Stimulated activated CD4-positive, alpha-beta T cell treated with anti-CD3 and anti-CD28 coated beads, TNF-alpha, amount 100 ng/mL, for 1 hour (primary cell): Measurements from ENCODE around the gene DDX47.
A peak's percentile ranks its signal among the peaks of the same experiment; 100 is the strongest.

Experiments
- DNase-seq, 3 donors: peaks; one replicate each; pipeline ENCODE4 v3.0.0-alpha.2; 2020; ENCODE audit warnings: low read depth in 3 of 3, low spot score in 1 of 3

The DDX47 gene

DNA sequence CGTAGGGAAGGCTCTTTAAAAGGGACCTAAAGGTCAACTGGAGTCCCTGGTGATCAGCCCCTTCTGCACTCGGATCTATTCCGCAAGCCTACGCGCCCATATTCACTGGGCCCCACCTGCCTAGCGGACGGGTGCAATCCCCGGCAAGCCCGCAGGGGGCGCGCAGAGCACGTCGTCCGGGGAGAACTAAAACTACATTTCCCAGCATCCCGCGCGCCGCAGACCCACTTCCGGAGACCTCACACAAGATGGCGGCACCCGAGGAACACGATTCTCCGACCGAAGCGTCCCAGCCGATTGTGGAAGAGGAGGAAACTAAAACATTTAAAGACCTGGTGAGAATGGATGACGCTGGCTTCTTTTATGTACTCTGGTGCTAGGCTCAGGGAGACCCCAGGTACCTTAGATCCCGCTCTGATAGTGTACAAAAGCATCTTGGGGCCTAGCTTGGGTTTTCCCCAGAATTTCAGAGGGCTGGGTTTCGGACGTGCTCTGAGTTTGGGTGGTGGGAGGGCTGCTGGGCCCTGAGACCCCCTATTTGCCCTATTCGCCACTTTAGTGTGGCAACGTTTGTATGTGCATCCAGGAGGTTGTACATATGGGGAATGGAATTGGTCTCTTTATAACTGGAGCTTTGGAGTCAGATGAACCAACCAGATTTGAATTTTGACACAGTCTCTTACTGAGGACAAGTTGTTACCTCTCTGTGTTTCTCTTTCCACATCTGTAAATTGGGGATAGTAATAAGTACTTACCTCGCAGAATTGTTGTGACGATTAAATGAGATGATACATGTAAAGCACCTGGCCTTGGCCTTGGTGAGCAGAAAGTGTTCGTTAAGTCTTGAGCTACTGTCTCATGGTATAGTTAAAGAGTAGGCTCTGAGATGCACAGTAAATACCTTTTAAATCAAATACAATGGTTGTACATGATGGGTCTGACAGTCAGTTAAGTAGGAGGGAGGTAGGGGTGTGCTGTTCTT, at the start of gene DDX47:
Gene DDX47 (plus strand): TSS at position 227 of the 982 bp plus-strand sequence. CDS start 22 bp downstream, at position 249.
- DNase-seq = peak; percentile 84 to 98 (median 90)

DNA sequence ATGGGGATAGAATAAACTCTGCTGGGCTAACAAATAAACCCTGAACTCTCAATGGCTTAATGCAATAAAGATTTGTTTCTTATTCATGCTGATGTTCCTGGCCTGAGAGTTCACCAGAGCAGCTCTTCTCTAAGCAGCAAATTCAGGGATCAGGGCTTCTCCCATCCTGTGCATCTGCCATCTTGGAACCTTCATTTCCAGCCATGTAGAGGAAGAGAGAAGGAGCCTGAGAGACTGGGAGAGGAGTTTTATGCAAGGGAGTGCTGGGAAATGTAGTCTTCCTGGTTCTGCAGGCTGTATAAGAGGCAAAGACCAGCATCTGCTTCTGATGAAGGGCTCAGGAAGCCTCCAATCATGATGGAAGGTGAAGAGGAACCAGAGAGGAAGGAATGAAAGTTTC, 48.3 kb upstream of the DDX47 start:
- no peak for DNase-seq

DNA sequence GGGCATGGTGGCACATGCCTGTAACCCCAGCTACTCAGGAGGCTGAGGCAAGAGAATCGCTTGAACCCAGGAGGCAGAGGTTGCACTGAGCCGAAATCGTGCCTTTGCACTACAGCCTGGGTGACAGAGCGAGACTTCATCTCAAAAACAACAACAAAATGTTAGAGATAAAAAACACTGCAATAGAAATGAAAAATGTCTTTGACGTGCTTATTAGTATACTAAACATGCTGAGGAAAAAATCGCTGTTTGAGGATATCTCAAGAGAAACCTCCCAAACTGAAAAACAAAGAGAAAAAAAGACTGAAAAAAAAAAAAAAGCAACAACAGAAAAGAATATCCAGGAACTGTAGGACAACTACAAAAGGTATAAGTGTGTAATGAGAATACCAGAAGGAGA, 42.9 kb upstream of the DDX47 start:
- DNase-seq = no peak

DNA sequence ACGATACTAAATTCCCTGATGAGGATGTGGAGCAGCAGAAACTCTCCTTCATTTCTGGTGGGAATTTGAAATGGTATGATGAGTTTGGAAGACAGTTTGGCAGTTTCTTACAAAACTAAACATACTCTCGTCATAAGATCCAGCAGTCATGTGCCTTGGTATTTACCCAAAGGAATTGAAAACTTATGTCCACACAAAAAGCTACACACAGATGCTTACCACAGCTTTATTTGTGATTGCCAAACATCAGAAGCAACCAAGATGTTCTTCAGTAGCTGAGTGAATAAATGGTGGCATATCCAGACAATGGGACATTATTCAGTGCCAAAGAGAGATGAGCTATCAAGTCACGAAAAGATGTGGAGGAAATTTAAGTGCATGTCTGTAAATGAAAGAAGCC, 38.4 kb upstream of the DDX47 start:
- no peak for DNase-seq

DNA sequence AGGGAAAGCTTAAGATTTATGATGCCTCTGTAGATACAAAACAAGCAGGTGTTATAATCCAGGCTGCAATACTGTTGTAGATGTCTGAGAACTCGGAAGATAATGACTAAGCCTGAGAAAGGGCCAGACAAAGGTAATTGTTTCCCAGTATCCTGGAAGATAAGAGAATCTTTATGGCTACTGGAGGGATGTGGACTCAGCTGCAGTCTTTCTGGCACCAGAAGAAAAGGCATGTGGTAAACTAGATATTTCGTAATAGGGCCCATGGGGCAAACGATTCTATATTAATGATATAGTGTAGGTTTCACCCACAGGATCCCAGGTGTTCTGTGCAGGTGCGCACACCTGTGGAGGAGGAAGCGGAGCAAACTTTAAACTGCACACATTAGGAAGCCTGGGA, 36.9 kb upstream of the DDX47 start:
- DNase-seq = no peak

DNA sequence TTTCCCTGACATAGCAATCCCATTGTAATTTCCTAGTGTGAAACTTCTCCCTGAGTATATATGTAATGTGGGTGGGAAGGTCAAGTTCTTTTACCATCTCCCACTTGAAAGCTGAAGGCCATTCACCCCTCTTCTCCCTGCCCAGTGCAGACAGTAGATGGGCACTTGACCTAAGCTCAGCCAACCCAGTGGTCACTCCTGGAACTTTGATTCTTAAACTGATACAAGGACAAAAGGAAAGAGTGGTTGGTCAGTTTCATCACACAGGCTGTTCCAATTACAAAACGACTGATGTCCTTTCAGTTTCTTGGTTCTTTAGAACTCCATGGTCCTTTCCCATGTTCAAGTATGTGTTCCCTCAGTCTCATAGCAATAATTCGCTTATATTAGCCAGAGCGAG, 36.1 kb upstream of the DDX47 start:
- no peak for DNase-seq

DNA sequence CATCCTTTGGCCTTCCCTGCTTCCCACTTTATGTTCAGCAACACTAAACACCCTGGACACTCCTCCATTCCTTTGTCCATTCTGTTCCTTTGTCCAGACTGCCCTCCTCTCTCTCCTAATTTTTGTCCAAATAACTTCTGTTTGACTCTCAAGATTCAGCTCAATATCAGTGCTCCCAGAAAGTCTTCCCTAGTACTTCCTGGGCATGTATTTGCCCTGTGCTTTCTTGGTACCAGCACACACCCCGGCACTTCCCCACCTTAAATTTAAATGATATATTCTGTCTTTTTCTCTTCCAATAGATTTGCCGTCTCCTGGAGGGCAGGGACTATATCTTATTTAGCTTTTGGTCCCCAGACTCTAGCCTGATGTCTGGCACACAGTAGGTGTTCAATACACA, 34.1 kb upstream of the DDX47 start:
- no peak for DNase-seq

DNA sequence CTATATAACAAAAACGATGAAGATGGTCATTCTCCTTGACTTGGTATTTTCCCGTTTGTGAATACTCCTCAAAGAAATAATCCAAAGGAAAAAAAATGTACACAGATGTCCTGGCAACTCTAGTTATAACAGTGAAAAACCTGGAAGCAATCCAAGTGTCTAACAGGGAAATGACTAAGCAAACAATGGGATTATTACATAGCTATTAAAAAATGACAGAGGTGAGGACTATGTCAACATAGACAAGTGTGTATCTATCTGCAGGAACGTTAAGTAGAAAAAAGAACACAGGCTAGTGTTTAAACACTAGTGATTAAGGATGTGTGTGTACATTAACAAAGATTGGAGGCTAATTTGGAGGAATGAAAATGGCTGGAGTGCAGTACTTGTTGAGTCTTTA, 33.6 kb upstream of the DDX47 start:
- DNase-seq = no peak

DNA sequence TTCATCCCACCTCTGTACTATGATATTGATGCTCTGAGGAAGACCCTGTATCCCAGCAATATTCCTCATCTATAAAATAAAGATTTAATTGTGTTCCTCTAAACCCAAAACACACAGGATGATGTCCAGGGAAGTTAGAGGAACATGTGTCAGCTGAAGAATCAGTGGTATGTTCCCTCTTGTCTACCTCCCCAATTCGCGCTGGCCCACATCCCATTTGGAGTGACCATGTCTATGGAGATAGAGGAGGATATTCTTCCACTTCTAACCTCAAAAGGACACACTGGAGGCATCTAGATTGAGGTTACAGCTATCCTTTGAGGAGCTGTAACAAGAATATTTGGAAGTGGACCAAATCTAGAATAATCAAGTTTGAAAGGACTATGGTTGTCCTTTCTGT, 29.0 kb upstream of the DDX47 start:
- DNase-seq = no peak

DNA sequence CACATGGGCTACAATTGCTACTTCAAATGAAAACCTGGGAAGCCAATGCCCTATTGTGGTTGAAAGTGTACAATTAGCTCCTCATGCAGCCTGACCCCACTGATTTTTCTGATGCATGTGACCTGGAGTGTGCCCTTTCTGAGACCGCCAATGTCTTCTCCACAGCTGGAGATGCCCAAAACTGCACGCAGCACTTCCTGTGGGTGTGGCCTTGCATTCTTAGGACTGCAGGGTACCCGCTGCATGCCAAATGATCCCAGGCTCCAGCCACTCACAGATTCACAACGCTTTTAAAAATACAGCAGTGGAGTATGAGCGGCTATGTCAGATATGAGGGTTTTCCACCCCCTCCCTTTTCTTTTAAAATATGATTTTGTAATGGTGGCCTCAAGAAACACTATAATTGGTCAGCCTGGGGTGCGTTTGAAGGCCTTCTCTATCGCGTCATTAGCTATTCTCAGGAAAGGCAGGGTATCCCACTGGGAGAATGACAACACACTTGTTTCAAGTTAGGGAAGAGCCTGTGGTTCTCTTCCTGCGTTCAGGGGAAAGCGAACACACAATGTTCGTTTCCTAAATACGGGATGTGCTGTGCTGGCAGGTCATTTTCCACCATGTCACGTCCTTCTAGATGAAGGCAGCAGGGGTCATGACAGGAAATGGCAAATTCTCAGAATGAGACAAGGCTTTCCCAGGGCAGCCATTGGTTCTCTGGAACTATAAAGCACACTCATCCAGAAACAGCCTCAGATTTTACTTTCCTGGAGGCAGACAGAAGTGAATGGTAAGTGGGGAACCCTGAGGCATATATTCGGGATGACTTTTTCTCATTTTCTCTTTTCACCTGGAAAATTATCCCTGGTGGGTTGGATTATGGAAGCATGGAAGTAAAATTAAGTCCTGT, 28.0 kb upstream of the DDX47 start, which contains the start of gene APOLD1:
Gene APOLD1 (plus strand): TSS at position 749 of the 904 bp plus-strand sequence. CDS start 33 bp downstream, at position 782.
- DNase-seq = no peak

DNA sequence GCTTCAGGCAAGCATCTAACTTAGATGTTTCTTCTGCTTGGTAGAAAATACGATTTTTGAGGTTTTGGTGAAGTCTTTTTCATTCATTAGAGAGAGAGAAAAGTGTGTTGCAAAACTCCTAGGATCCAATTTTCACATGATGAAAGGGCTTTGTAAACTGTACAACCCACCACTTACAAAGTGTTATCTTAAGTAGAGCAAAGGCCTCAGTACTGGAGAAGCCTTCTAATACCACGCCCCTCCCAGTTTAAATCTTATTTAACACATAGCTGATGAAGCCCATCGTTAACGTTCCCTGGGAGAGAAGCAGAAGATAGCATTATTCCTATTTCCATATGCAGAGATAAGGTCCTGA, 26.8 kb upstream of the DDX47 start:
- no peak for DNase-seq

DNA sequence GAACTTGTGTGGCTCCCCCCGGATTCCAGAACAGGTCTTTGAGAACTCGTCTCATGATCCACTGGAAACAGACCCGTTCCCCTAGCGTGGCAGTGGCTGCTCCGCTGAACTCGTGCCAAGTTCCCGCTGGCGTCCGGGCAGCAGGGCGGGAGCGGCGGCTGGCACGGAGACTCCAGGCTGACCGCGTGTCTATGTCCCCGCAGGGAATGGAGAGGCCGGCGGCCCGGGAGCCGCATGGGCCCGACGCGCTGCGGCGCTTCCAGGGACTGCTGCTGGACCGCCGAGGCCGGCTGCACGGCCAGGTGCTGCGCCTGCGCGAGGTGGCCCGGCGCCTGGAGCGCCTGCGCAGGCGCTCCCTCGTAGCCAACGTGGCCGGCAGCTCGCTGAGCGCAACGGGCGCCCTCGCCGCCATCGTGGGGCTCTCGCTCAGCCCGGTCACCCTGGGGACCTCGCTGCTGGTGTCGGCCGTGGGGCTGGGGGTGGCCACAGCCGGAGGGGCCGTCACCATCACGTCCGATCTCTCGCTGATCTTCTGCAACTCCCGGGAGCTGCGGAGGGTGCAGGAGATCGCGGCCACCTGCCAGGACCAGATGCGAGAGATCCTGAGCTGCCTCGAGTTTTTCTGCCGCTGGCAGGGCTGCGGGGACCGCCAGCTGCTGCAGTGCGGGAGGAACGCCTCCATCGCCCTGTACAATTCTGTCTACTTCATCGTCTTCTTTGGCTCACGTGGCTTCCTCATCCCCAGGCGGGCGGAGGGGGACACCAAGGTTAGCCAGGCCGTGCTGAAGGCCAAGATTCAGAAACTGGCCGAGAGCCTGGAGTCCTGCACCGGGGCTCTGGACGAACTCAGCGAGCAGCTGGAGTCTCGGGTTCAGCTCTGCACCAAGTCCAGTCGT, 26.2 kb upstream of the DDX47 start:
- peak; percentile 26 to 55 (median 54) for DNase-seq

DNA sequence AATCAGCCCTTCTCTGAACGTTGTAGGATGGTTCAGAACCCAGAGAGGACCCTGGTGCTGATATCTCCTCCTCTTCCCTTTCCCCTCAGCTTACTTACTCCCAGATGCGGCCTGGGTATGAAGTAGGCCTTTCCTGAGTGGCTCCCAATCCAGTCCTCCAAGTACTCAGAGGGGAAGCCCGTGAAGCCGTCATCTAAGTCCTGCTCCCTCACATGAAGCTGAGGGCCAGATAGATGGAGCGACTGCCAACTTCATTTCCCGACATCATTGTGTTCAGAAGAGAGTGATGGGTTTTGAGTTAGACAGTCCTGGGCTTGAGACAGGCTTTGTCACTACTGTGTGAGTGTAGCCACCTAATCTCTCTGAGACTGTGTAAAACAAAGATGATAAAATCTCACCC, 25.0 kb upstream of the DDX47 start:
- no peak for DNase-seq

DNA sequence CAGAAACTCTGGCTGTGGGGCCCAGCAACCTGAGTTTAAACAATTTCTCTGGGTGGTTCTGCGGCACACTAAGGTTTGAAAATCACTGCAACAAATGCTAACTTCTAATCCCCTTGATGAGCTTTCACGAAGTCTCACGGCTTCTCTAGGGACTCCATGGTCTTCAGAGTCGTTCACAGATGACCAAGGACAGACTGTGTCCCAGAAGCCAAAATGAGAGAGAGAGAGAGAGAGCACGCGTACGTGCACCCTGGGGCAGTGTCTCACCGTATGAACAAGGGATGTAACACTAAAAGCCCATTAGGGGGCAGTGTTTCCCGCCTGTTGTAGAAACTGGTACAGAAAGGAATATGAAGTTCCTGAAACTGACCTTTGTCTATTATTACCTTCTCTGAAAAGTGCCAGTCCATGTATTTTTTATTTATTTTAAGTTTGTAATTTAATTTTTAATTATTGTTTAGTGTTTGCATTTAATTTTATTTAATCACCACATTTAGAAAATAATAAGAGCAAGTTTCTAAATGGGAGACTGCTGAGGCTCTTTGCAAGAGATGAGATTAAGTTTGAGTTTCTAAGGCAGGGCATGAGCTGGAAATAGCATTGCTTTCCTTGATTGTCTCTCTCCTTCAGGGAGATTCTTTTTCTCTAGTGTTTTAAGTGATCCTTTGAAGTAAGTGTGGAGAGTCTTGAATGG, 24.3 kb upstream of the DDX47 start:
- peak; percentile 24 to 27 (median 26) for DNase-seq

DNA sequence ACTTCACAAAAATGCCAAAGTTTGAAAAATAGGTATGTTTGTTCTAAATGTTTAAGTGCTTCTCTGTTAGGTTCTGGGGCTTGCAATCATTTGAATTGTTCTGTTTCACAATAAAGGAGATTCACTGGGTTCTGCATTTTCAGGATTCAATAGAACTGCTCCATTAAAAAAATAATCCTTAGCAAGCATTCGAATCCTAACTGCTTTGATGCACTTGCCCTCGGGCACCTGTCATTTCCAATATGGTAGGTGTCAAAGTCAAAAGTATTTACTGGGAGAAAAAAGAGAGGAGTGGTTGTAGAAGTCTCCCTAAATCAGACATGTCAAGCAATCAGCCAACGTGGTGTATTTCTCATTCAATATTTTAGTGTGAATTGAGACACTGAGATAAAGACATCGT, 22.2 kb upstream of the DDX47 start:
- no peak for DNase-seq

DNA sequence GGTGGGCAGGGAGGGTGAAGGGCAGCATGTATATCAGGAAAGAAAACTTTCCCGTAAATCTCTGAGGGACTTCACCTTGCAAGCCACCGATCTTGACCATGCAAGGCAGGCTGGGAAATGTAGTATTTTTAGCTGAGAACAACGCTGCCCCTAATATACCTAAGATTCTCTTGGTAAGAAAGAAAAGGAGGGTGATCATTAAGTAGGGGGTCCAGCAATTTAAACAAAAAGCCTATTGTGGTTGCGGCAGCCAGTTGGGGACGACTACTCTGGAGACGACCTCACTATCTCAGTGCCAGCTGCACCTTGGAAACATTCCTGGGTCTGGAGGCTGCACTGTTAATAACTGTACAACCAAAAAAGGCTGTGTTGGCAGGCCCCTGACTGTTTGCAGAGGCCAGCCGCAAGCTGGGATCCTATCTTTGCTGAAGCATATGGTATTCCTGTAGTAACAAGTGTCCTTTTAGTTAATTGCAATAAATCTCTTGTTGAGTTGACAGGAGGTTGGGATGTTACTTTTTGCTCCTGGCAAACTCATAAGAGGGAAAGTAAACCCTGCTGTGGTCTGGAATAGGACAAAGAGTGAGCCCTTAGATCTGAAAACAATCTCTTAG, 21.3 kb upstream of the DDX47 start:
- DNase-seq = no peak

DNA sequence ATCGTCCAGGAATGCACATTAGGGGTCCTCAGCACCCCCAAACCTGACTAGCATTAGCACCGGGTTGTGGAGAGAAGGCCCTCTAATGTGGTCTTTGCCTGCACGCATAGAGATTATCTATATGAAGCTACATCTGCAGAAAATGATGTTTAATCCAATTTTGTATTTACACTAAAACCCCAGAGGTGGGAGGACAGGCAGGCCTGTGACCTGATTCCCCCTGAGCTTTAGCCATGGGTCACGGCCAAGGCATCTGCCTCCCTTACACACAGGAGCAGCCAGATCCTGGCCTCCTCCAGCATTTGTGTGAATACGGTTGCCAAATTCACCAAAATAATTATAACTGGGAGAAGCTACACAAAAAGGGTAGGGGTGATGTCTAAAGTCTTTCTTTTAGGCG, 20.7 kb upstream of the DDX47 start:
- DNase-seq = no peak

DNA sequence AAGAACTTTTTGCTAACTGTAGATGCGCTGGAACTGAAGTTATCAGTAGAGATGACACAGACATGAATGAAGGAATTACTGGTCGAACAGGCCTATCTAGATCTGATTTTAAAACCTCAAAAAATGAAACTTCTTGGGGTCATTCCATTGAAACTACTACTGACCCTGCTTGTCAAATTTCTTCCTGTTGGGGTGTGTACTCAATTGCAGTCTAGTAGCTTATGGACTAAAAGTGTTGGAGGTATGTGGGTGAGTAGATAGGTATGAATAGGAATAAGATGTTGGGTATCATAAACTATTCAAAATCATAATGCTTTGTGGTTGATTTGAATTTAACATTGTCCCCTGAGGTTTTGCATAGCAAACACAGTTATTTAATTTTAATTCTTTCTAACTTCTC, 18.5 kb upstream of the DDX47 start:
- DNase-seq = no peak

DNA sequence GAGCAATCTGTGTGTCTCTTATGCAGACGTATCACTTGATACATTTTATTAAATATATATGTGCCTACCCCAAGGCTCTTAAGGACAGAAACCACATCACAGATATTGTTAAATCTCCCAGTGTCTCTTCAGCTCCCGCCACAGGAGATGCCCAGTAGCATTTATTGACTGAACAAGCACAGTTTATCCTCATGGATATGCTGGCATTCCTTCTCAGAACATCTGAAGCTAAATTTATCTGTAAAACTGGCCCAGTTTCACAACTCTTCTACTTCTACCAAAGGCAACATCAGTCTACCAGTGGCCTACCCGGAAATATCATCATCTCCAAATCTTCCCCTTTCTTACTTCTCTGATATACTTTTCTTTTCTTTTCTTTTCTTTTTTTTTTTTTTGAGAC, 17.0 kb upstream of the DDX47 start:
- no peak for DNase-seq
